HEK293 (cell line): ENCODE results near the gene NUCKS1.

Experiments used
- CTCF ChIP-seq: fragments of 450-650 bp; formaldehyde crosslinking; IDR thresholded peaks from 2 replicates; pipeline ENCODE4 v1.5.1; 2016; ENCODE audit warnings: missing biosample characterization, missing genetic modification characterization
- PBX3 ChIP-seq: sonication (generic); formaldehyde crosslinking; IDR thresholded peaks from 2 replicates; pipeline ENCODE4 v1.8.1; 2022; ENCODE audit warnings: mild to moderate bottlenecking, moderate library complexity, missing genetic modification reagents
- PRDM2 ChIP-seq: fragments of 450-650 bp; formaldehyde crosslinking; IDR thresholded peaks from 2 replicates; pipeline ENCODE4 v1.5.1; 2016; ENCODE audit warnings: missing biosample characterization, missing genetic modification characterization, borderline replicate concordance
- SCRT2 ChIP-seq: fragments of 450-650 bp; formaldehyde crosslinking; IDR thresholded peaks from 2 replicates; pipeline ENCODE4 v1.5.1; 2016; ENCODE audit warnings: missing biosample characterization, missing genetic modification characterization
- TRIM28 ChIP-seq: IDR thresholded peaks from 2 replicates; pipeline ENCODE4 v1.6.1; 2011; ENCODE audit warnings: low read length, control low read depth, borderline replicate concordance
- ZFP37 ChIP-seq: fragments of 450-650 bp; formaldehyde crosslinking; IDR thresholded peaks from 2 replicates; pipeline ENCODE4 v1.5.1; 2016; ENCODE audit warnings: missing biosample characterization, missing genetic modification characterization
- ZFP41 ChIP-seq: fragments of 450-650 bp; formaldehyde crosslinking; IDR thresholded peaks from 2 replicates; pipeline ENCODE4 v1.5.1; 2016; ENCODE audit warnings: missing biosample characterization, missing genetic modification characterization, borderline replicate concordance
- ZFP69B ChIP-seq: fragments of 450-650 bp; formaldehyde crosslinking; IDR thresholded peaks from 2 replicates; pipeline ENCODE4 v1.5.1; 2016; ENCODE audit warnings: missing biosample characterization, missing genetic modification characterization
- ZNF2 ChIP-seq: fragments of 450-650 bp; formaldehyde crosslinking; IDR thresholded peaks from 2 replicates; pipeline ENCODE4 v1.5.1; 2016; ENCODE audit warnings: missing biosample characterization, missing genetic modification characterization
- ZNF274 ChIP-seq, 2 experiments: fragments of 200-500 bp in 1 of 2; fragments of 450-650 bp in 1 of 2; sonication (Bioruptor generic) in 1 of 2; formaldehyde crosslinking in 1 of 2; IDR thresholded peaks; 2 replicates each; pipeline versions ENCODE4 v1.5.1 to v1.6.1; 2014 to 2016; ENCODE audit warnings: borderline replicate concordance in 1 of 2, inconsistent platforms in 1 of 2, low read length in 1 of 2, missing biosample characterization in 1 of 2, missing genetic modification characterization in 1 of 2
- ZNF280D ChIP-seq: fragments of 450-650 bp; formaldehyde crosslinking; IDR thresholded peaks from 2 replicates; pipeline ENCODE4 v1.5.1; 2016; ENCODE audit warnings: missing biosample characterization, missing genetic modification characterization
- ZNF366 ChIP-seq: fragments of 450-650 bp; formaldehyde crosslinking; conservative IDR thresholded peaks from 2 replicates; pipeline ENCODE4 v1.5.1; 2016; ENCODE audit warnings: missing biosample characterization, missing genetic modification characterization
- ZNF777 ChIP-seq: fragments of 450-650 bp; formaldehyde crosslinking; IDR thresholded peaks from 2 replicates; pipeline ENCODE4 v1.5.1; 2017; ENCODE audit warnings: missing biosample characterization, missing genetic modification characterization, borderline replicate concordance
- ZNF785 ChIP-seq: fragments of 450-650 bp; formaldehyde crosslinking; IDR thresholded peaks from 2 replicates; pipeline ENCODE4 v1.5.1; 2016; ENCODE audit warnings: missing biosample characterization, missing genetic modification characterization

- TF ChIP-seq ZNF2 (no peak), CTCF (tag by site-specific recombination) (no peak), ZFP37 (no peak), ZNF777 (no peak), ZNF280D (tag by site-specific recombination) (no peak), PBX3 (CRISPR knock-in tag) (no peak), ZNF785 (tag by site-specific recombination) (no peak), ZNF274 (IDR thresholded peaks at IDR 0.05; ENCODE audit: low read length) (no peak), ZNF274 (tag by site-specific recombination; IDR thresholded peaks at IDR 0.05; ENCODE audit: borderline replicate concordance) (no peak), ZFP69B (no peak), ZNF366 (tag by site-specific recombination) (no peak), ZFP41 (no peak), PRDM2 (tag by site-specific recombination) (no peak), TRIM28 (no peak), SCRT2 (tag by site-specific recombination) (no peak)
These were observed 83.4 kb downstream of the NUCKS1 start for GRCh38 chr1:205666372-205667166.
